Endothelial cell of hepatic sinusoid (primary cell): ENCODE data around the gene XKR3.
"Not testable (repeated sequence)": the region's sequence is repeated elsewhere in the genome, so short reads cannot be mapped to it uniquely, and the experiment has no call there.

ENCODE experiments used
- in situ Hi-C: cut with HindIII; loops from 2 replicates; pipeline ENCODE4 v1.10.0; 2017; ENCODE audit warnings: low sequenced_read_pairs

XKR3 gene

DNA sequence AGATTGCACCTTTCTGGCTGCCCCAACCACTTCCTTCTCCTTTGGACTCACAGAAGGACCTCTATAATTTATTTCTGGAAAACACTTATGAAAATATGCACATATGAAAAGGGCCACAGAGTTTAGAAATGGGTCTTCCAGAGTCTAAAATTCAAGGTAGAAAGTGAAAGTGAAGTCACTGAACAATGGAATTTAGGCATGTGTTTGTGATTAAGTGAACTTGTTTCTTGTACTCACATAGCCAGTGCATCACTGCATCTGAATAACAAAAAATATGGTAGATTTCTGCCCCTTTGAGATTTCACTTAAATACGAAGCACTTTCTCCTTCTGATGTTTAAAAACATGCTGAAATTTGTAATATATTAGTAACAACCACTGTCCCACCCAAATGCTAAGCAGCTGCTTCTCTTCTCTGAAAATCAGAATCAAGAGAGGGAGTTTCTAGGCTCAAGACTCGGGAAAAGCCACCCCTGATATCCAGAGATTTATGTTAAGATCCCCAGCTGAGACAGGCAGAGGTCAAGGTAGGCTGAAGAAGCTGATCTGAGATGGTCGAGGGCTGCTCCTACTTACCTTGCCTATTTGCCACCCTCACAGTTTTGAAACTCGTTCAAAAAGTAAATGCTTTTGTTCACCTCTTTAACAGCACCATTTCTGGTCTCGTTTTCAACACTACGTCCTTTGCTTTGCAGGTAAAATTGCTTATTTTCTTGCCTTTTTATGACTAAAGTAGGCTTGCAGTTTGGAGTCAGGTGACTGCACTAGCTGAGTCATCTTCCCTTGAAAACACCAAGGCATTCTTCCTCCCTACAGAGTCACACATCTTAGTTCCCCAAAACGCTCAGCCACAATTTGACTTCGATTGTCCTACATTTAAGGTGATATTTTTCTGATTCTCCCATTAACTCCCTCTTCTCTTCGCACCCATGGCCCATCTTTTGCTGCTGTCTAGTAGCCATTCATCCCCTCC is at the start of gene XKR3:
TSS of gene XKR3 (minus strand) at position 696 of the 972 bp plus-strand sequence. CDS start 17,338 bp downstream, outside the sequence.
- in situ Hi-C loops: no loop called here

DNA sequence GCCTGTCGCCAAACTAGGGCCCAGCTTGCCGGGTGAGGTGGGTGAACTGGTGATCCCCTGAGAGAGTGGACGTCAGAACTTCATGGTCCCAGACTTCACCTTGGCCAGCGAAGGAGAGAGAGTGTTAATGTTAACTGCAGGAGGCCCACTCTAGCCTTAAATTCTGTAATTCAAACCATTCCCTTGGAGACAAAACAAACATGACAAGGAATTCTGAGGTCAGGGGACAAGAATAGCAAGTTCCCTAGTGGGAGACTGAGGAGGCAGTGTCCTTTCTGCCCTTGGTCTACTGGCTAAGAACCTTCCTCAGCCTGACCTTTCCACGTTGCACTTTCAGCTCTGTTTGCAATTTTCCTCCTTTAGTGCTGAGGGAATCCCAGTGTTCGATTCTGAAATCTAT is 44.4 kb upstream of the XKR3 start:
- in situ Hi-C loops: not testable (repeated sequence)

DNA sequence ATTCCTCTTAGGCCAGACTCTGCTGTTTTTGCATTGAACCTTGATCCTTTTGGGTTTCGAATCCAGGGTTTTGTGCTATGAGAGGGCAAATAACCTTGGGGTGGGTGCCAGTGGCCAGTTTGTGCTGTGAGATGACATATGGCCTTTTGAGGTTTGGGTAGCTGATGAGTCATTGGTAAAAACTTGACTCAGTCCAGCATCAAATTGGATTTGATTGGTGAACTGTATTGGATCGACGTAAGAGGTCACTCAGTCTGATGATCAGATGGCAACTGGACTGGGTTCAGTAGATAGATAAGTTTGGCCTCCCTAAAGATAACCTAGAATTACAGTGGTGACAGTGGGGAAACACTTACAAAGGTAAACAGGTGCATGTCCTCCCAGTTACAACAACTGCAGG is 41.0 kb upstream of the XKR3 start:
- in situ Hi-C loops: no loop called here

DNA sequence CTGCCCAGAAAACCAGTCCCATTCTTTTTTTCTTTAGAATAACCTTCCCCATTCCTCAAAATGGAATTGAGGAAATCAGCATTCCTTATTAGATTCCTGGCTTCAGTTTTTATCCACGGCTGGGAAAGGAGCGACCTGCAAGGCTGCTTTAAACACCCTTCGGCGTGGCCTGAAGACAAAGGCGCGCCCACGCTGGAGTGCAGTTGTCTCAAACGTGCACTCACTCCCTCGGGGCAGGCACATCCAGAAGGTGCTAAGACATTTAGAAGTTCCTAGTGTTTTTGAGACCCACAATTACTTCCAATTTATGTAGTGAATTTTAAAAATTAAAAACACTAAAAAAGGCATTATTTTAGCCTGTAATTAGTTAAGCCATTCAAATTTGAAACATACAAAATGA is 31.6 kb upstream of the XKR3 start:
- in situ Hi-C loops: not testable (repeated sequence)

DNA sequence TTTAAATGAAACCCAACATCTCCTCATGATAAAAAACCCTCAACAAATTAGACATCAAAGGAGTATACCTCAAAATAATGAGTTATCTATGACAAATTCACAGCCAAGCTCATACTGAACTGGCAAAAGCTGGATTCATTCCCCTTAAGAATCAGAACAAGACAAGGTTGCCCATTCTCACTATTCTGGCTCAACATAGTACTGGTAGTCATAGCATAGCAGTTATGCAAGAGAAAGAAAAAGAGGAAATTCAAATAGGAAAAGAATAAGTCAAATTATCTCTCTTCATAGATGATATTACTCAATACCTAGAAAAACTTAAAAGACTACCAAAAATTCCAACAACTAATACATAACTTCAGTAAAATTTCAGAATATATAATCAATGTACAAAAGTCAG is 29.4 kb upstream of the XKR3 start:
- in situ Hi-C loops: no loop called here

DNA sequence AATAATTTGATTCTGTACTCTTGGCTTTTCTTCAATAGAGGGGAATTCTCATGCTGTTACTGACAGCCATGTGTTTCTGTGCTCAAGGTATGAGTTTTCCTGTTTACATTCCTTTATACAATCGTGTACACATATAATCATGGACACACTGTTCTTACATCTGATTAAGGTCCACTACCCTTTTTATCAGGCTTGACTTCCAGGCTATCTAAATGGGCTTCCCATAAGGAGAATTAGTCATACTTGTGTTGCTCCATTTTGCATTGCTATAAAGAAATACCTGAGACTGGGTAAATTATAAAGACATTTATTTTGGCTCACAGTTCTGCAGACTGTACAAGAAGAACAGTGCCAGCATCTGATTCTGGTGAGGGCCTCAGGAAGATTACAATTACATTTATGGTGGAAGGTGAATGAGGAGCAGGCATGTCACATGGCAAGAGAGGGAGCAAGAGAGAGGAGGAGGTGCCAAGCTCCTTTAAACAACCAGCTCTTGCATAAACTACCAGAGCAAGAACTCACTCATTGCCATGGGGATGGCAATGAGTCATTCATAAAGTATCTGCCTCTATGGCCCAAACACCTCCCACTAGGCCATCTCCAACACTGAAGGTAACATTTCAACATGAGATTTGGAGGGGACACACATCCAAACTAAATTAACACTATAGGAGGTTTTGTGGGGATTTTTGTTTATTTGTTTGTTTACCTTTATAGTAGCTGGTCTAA is 26.2 kb upstream of the XKR3 start:
- in situ Hi-C loops: not testable (repeated sequence)

DNA sequence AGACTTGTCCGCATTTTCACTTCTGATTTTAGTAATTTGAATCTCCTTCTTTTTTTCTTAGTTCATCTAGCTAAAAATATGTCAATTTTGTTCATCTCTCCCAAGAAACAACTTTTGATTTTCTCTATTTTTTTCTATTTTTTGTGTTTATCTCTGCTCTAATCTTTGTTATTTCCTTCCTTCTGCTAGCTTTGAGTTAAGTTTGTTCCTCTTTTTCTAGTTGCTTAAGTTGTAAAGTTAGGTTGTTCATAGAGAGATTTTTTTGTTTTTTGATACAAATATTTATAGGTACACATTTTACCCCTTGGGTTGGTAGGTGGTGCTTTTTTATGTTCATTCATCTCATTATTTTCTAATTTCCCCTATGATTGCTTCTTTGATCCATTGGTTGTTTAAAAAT is 22.1 kb upstream of the XKR3 start:
- in situ Hi-C loops: no loop called here

DNA sequence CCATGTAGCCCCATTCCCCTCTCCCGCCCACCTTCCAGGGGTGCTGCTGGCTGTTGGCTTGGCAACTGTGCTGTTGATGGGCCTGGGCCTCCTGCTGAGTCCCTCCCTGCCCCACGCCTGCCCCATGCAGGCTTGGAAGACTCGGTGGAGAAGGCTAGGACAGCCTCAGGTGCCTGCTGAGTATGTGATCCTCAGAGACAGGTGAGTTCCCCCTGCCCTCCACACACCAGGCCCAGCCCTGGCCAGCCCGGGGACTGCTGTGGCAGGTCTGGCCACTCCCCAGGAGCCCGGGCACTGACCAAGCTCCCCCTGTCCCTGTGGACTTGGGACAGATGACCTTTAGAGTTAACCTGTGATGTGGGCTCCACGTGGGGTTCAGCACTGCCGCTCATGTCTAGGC is 20.7 kb upstream of the XKR3 start:
- in situ Hi-C loops: no loop called here

DNA sequence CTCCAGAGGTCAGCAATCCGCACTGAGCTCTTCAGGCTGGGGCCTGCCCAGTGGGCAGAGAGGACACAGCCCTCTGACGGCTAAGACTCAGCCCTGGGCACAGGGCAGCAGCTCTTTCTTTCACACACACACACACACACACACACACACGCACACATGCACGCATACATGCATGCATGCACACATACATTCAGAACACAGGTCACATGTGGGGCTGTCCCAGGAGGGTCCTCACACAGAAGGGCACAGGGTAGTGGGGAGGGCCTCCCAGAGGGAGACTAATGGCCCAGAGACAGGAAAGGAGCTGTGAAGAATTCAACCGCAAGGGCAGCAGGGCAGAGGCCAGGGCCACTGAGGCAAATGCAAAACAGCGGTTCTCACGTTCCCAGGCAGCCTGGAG is 20.3 kb upstream of the XKR3 start:
- in situ Hi-C loops: no loop called here

DNA sequence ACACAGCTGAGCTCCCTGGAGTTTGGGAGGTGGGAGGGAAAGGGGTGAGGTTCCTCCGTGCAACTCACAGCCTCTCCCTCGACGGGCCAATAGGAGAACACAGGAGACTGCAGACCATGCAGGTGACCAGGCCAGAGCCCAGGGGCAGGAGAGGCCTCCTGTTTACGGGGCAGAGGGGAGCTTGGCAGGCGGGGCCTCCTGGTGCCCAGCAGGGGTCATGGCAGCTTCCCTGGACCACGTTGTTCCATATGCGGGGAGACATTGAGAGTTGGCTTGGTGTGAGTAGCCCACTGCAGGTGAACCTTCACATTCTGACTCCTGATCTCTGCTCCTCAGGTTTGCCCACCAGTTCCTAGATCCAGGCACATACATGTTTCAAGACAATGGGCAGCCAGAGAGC is 19.3 kb upstream of the XKR3 start:
- in situ Hi-C loops: no loop called here

DNA sequence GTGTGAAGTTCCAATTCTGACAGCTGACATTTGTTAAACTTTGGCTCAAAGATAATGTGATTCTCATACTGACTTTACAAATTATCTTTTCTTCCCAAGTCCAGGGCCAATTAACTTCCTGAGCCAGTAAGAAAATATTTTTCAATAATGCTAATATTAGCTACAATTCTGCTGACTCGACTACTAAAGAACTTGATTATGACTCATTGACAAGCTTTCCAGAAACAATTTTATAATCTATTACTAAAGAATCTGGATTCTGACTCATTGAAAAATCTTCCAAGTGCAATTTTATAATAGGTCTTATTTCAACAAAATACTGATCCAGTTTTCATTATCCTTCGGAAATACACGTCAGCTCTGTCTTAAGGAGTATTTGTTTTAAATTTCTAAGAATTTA is 12.9 kb upstream of the XKR3 start:
- in situ Hi-C loops: no loop called here

DNA sequence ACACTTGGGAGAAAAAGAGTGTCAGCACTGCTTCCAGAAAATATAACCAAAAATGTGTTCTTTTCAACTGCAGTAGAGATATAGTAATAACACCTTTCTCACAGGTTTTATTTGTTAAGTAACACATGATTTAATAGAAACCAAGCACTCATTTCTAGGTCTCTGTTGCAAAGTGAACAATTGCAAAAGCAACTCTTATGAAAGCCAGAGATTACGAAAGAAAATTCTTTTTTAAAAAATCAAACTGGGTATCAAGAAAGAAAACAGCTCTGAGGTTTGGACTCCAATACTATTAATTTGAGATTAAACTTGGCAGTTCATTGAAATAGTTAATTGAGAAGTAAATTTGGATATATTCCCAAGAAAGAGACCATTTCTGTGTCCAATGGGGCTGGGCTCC is 9.8 kb upstream of the XKR3 start:
- in situ Hi-C loops: no loop called here

DNA sequence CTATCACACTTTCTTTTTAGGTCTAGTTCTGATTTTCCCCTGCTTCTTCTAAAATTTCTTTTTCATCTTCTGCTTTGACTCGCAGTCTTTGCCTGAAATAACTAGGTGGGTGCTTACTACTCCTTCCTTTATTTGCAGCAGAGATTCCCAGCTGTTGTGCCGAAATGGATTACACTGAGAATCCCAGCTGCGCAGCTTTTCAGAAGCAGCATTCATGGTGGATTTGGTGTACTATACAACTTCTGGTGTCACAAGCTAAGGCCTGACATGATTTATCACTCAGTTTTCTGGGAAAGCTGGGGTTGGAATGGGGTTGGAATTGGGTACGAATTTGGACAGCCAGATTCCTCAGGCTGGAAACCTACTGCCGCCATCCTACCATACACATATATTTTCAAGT is 6.0 kb upstream of the XKR3 start:
- in situ Hi-C loops: no loop called here

DNA sequence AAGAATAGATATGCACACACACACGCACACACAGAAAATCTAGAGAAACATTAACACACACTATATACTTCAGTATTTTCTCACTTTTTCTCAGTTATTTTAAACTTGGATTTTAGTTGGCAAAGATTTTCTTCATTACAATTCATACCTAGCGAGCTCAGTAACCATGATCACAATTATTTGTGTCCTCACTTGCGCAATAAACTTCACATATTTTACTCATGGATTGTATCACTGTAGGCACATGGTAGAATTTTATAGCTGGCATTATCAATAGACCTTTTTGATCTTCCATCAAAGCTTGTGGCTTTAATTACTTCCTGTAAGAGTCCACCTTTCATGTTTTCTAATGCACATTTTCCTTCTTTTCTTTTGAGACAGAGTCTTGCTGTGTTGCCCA is 4.8 kb upstream of the XKR3 start:
- in situ Hi-C loops: no loop called here

DNA sequence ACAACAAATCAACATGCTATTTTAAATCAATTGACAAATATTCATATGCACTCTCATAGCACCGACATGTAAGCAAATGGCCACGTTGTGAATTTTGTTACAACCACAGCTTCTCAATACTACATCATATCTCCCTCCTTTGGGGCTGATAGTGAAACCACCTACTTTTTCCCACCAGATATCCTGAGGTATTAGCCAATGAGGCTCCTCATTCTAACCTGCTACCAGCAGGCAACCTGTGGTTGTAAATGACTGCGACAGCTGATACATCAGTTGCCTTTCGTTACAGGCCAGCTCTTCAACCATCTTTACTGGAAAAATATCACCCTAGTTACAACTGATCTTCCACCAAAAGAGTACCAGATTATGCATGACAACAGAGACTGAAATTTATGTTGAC is 3.7 kb upstream of the XKR3 start:
- in situ Hi-C loops: no loop called here

DNA sequence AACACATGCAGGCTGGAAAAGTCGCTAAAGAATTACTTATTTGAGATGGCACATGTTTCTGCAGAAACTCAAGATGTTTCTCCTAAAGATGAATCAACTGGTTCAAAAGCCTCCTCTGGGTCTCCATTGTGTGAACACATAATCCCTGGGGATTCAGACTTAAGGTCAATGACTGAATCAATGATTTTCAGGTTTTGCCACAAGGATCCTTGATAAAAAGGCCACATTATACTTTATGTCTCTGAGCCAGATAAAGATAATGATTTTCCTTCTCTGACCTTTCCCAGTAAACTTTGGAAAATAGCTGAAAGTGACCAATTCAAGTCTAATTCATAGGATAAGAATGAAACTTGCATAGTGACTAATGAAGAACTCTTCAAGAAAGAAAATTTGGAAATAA is 2.3 kb upstream of the XKR3 start:
- in situ Hi-C loops: no loop called here

DNA sequence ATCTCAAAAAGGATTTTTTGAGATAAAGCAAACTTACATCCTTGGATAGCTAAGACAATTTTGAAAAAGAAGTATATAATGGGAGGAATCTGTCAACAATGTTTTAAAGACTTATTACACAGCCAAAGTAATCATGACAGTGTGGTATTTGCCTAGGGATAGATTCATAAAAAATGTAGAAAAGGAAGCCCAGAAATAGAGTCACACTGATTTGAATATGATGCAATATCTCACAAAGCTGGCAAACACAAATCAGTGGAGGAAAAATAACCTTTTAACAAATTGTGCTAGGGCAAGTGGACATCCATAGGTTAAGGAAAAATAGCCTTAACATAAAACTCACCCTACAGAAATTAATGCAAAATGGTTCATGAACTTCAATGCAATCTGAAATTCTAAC is 6.0 kb downstream of the XKR3 start:
- in situ Hi-C loops: no loop called here

DNA sequence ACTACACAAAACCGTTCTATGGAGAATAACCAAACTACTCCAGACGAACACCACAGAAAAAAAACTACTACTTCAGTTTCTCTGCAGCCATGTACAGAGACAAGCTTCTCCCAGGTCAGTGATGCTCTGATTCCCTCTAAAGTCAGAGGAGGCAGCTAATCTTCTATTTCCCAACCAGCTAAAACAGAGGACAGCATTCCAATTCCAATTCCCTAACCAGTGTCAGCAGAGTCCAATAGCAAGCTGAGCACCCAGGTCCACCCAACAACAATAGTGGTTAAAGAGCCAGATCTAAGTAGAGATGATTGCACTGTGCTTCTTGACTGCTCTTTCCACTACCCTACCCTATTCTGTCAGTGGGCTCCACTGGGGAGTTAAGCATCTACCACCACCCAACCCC is 6.7 kb downstream of the XKR3 start:
- in situ Hi-C loops: no loop called here

DNA sequence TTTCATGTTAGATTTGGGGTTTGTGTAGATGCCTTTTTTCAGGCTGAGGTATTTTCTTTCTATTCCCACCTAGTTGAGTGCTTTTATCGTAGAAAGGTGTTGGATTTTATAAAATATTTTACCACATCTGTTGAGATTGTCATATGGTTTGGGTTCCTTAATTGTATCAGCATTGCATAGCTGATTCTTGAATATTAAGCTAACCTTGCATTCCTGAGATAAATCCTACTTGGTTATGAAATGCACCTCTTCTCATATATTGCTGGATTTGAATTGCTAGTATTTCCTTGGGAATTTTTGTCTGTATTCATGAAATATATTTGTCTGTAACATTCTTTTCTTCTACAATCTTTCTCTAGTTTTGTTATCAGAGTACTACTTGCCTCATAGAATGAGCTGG is 10.1 kb downstream of the XKR3 start:
- in situ Hi-C loops: no loop called here

DNA sequence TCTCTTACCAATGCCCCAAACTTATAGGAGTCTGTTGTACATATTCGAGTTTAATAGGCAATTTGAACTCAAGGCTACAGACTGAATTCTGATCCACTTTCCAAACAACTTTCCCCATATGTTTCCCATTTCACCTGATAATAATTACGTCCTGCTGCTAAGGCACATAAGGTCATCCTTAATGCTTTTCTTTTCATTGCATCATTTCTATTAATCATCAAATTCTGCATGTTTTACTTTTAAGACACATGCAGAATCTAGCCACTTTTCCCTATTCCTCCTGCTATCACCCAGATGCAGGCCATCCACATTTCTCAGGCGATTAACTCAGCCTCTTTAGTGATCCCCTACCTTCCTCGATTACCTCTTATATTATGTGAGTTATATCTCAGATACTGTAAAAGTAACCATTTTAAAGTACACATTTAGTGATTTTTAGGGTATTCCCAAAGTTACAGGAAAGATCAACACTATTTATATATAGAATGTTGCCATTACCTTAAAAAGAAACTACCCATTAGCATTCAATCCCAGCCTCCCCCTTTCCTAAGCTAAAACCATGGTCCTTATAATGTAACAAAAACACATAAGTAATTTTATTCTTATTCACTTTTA is 14.9 kb downstream of the XKR3 start:
- in situ Hi-C loops: no loop called here

DNA sequence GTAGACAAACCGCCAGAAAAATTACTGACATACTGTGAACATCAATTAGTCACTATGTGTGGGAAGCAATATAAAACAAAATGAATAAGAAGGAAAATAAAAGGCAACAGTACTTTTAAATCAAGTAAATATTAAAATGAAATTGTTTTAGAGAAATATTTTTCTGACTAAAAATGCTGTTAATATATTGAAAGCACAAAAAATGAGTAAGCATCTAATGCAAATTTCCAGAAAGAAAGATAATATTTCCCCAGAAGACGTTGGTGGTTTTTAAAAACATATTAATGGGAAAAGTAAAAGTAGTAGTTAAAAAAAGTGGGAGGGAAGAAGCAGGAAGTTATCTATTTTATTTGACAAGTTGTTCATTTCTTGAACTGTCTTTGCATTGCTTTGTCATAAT is 16.5 kb downstream of the XKR3 start:
- in situ Hi-C loops: no loop called here

DNA sequence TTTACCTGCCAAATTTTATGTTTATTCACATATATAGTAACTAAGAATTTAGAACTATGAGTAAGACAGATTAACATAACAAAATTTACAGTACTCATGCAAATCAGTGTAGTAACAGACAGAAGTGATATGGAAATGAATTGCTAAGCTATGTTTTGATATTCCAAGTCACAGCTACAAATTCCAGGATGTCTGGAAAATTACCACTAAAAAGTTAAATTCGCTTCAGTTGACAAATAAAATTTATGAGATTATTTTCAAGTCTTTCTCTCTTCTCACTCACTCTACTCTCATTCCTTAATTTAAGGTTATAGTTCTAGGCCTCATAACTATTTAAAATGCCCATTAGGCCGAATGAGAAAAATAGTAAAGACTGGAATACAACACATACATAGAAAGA is 18.1 kb downstream of the XKR3 start:
- in situ Hi-C loops: no loop called here
